DND-41 (cell line): ENCODE results near the gene PXN.

ENCODE experiments used
- ATAC-seq: fragments of 200-7000 bp; cut with Tn5 transposase; 3 replicates; pipeline ENCODE4 v1.9.1; 2021; ENCODE audit warnings: low read depth; ENCODE audit not compliant: insufficient read depth
- DNase-seq: peaks from one replicate; pipeline ENCODE4 v3.0.0-alpha.2; 2020
- H2AFZ ChIP-seq: 2 replicates; pipeline ENCODE4 v1.6.0; 2012; ENCODE audit warnings: low read depth, low read length
- H3K27ac ChIP-seq: 2 replicates; pipeline ENCODE4 v1.5.1; 2012; ENCODE audit warnings: low read length, inconsistent platforms
- H3K27me3 ChIP-seq: fragments of 200-600 bp; sonication (generic); 2 replicates; pipeline ENCODE4 v1.6.0; 2012; ENCODE audit warnings: low read length, mild to moderate bottlenecking, inconsistent platforms; ENCODE audit not compliant: insufficient read depth, poor library complexity
- H3K36me3 ChIP-seq: 2 replicates; pipeline ENCODE4 v1.5.1; 2012; ENCODE audit warnings: low read length, inconsistent platforms; ENCODE audit not compliant: insufficient read depth
- H3K4me1 ChIP-seq: 2 replicates; pipeline ENCODE4 v1.5.1; 2012; ENCODE audit warnings: mild to moderate bottlenecking, low read length; ENCODE audit not compliant: insufficient read depth
- H3K4me2 ChIP-seq: 2 replicates; pipeline ENCODE4 v1.6.0; 2012; ENCODE audit warnings: mild to moderate bottlenecking, moderate library complexity, low read length, inconsistent platforms; ENCODE audit not compliant: insufficient read depth
- H3K4me3 ChIP-seq, 2 experiments: fragments of 200-600 bp in 1 of 2; shearing (Covaris generic) in 1 of 2; 2 replicates each; pipeline ENCODE4 v1.5.1; 2012 to 2016; ENCODE audit warnings: inconsistent platforms in 2 of 2, low read length in 2 of 2, mild to moderate bottlenecking in 2 of 2, low read depth in 1 of 2, moderate library complexity in 1 of 2
- H3K79me2 ChIP-seq: 2 replicates; pipeline ENCODE4 v1.6.0; 2012; ENCODE audit warnings: low read length, inconsistent platforms; ENCODE audit not compliant: insufficient read depth
- H3K9ac ChIP-seq: 2 replicates; pipeline ENCODE4 v1.6.0; 2012; ENCODE audit warnings: low read depth, mild to moderate bottlenecking, inconsistent platforms, low read length, moderate library complexity
- H3K9me3 ChIP-seq: 2 replicates; pipeline ENCODE4 v1.5.1; 2012; ENCODE audit warnings: low read length, moderate library complexity, mild to moderate bottlenecking, inconsistent platforms; ENCODE audit not compliant: insufficient read depth, severe bottlenecking
- H4K20me1 ChIP-seq: 2 replicates; pipeline ENCODE4 v1.6.0; 2012; ENCODE audit warnings: low read length; ENCODE audit not compliant: insufficient read depth
- CTCF ChIP-seq: IDR thresholded peaks from 2 replicates; pipeline ENCODE4 v1.5.1; 2012; ENCODE audit warnings: borderline replicate concordance, low read length, moderate library complexity, mild to moderate bottlenecking; ENCODE audit not compliant: poor library complexity, severe bottlenecking; ENCODE audit errors: extremely low read depth
- EZH2 ChIP-seq: IDR thresholded peaks from 3 replicates; pipeline ENCODE4 v1.6.1; 2012; ENCODE audit warnings: borderline replicate concordance, low read depth, mild to moderate bottlenecking, moderate library complexity, low read length, inconsistent platforms; ENCODE audit not compliant: severe bottlenecking

The PXN gene

DNA sequence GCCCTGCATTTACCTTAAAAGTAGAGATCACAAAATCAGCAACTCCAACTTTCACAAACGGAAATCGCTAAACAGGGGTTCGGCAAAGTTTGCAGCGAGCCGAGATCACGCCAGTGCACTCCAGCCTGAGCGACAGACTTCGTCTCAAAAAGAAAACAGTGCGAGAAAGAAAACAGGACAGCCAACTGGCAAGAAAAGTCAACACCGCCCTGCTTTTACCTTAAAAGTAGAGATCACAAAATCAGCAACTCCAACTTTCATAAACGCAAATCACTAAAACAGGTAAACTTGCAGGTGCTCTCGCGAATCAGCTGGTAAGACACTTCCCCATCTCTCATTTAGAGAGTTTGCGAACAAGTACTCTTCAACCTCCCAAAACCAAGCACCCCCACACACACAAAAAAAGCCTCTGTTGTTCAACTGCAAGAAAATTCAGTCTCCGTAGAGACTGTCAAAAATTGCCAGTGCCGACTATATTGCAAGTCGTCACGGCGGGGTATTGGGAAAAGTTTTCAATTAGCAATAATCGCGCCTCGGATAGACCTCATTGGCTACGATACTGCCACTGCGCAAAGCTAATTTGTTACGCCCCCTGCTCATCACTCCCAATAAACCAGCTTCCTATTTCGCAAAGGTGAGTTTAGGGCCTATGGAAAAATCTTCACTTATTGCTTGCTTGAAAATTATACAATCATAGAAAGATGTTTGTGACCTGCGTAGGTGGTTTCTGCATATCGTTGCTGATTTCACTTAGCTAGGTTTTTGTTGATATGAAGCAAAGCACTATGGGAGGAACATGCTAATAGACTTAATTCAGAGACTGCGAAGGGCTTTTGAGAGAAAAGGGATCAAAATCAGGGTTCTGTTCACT, 27.4 kb upstream of the PXN start, which contains the start of gene RNU4-1:
TSS of gene RNU4-1 (minus strand) at position 577 of the 871 bp plus-strand sequence.
- TF ChIP-seq CTCF (no peak), EZH2 (no peak)
- Histone ChIP-seq H3K36me3 (no peaks in the 10 kb centered on the region), H3K79me2 (no peaks in the 10 kb centered on the region), H3K27ac (peak within 1 kb of the TSS; percentile 96), H3K4me3 (peak within 1 kb of the TSS; percentile 23 to 58; a peak in 3 of 4 replicates), H3K27me3 (no peaks in the 10 kb centered on the region), H3K9ac (peak within 1 kb of the TSS; percentile 57), H4K20me1 (no peaks in the 10 kb centered on the region), H3K4me2 (peak within 1 kb of the TSS; percentile 75), H2AFZ (peak within 1 kb of the TSS; percentile 61), H3K9me3 (no peaks in the 10 kb centered on the region), H3K4me1 (peaks cover 33% of the 10 kb centered on the region)
- ATAC-seq (peak; percentile 59), DNase-seq (peak; percentile 88)

- no peaks in the 10 kb centered on the region for H3K9me3 ChIP-seq
- no peaks in the 10 kb centered on the region for H3K36me3 ChIP-seq
- TF ChIP-seq EZH2 (no peak), CTCF (no peak)
- no peaks in the 10 kb centered on the region for H4K20me1 ChIP-seq
- DNase-seq (no peak), ATAC-seq (peak; percentile 14)
- no peaks in the 10 kb centered on the region for H3K79me2 ChIP-seq
- H3K27ac ChIP-seq = peak overlapping the region; percentile 96
- H3K4me3 ChIP-seq = peak overlapping the region; percentile 23 to 58; a peak in 3 of 4 replicates
- H3K27me3 ChIP-seq = no peaks in the 10 kb centered on the region
- peak overlapping the region; percentile 61 for H2AFZ ChIP-seq
- H3K4me2 ChIP-seq = peak overlapping the region; percentile 75
- H3K4me1 ChIP-seq = peaks cover 33% of the 10 kb centered on the region
- peak overlapping the region; percentile 57 for H3K9ac ChIP-seq
These were observed 26.8 kb upstream of the PXN start for GRCh38 chr12:120292411-120292660.

DNA sequence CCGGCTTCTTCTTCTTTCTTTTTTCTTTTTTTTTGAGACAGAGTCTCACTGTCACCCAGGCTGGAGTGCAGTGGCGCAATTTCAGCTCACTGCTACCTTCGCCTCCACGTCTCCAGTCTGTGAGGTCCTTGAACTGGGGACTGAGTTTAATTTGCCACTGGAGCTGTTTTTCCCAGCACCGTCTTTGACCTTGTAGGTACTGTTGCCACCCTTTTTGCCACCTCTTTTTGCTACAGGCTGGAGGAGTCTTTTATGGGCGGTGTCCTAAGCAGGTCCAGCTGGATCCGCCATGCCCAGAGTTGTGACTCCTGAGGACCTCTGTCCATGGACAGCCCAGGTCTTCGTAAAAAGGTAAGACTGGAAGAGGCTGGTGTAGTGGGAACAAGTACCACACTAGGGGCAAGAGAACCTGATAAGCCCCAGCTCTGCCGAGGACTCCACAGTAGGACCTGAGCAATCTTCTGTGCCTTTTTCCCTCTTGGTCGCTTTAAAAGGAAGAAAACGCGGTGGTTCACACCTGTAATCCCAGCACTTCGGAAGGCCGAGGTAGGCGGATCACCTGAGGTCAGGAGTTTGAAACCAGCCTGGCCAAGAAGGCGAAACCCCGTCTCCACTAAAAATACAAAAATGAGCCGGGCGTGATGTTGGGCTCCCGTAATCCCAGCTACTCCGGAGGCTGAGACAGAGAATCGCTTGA, 25.2 kb upstream of the PXN start:
- H3K4me2 ChIP-seq = peak overlapping the region; percentile 58
- H3K79me2 ChIP-seq = no peaks in the 10 kb centered on the region
- no peaks in the 10 kb centered on the region for H3K27me3 ChIP-seq
- peak overlapping the region; percentile 27 for H3K27ac ChIP-seq
- H3K4me1 ChIP-seq = peaks cover 33% of the 10 kb centered on the region
- H3K4me3 ChIP-seq = peak overlapping the region in 1 of 2 experiments; percentile 42; a peak in 2 of 4 replicates
- DNase-seq (no peak), ATAC-seq (no peak)
- TF ChIP-seq EZH2 (no peak), CTCF (no peak)
- peak overlapping the region; percentile 70 for H2AFZ ChIP-seq
- no peaks in the 10 kb centered on the region for H4K20me1 ChIP-seq
- no peaks in the 10 kb centered on the region for H3K36me3 ChIP-seq
- no peaks in the 10 kb centered on the region for H3K9me3 ChIP-seq
- peak overlapping the region; percentile 28 for H3K9ac ChIP-seq
